CD14-positive monocyte (primary cell): ENCODE measurements around the gene EFCC1. TPM values are rescaled to one million over a fixed set of nuclear protein-coding genes. Genes with fewer than 3 reads are reported as not detected.
A peak's percentile ranks its signal among the peaks of the same experiment; 100 is the strongest.

Experiments used
- DNase-seq, 3 donors: peaks; one replicate each; pipeline ENCODE4 v3.0.0-alpha.2; 2011 to 2022
- H2AFZ ChIP-seq: 2 replicates; pipeline ENCODE4 v1.6.0; 2012; ENCODE audit warnings: mild to moderate bottlenecking, low read depth, low read length, inconsistent platforms; ENCODE audit not compliant: insufficient read depth, poor library complexity, severe bottlenecking
- H3K27ac ChIP-seq, 2 donors: 1 replicate in 1 of 2; 2 replicates in 1 of 2; pipeline ENCODE4 v1.5.1; 2012 to 2013; ENCODE audit warnings: low read length in 2 of 2, control low read depth in 1 of 2, inconsistent platforms in 1 of 2, low read depth in 1 of 2, mild to moderate bottlenecking in 1 of 2
- H3K27me3 ChIP-seq, 2 donors: one replicate each; pipeline versions ENCODE4 v1.6.0 to v1.6.1; 2011 to 2013; ENCODE audit warnings: low read length in 2 of 2; ENCODE audit not compliant: control insufficient read depth in 2 of 2, insufficient read depth in 2 of 2
- H3K36me3 ChIP-seq, 2 donors: replicated peaks in 1 of 2; 1 replicate in 1 of 2; 2 replicates in 1 of 2; pipeline versions ENCODE4 v1.5.1 to v1.6.1; 2012 to 2013; ENCODE audit warnings: low read length in 2 of 2, control low read depth in 1 of 2, inconsistent platforms in 1 of 2, mild to moderate bottlenecking in 1 of 2; ENCODE audit not compliant: insufficient read depth in 2 of 2, control insufficient read depth in 1 of 2
- H3K4me1 ChIP-seq, 2 donors: 1 replicate in 1 of 2; 2 replicates in 1 of 2; pipeline versions ENCODE4 v1.5.1 to v1.6.1; 2012 to 2013; ENCODE audit warnings: low read length in 2 of 2, control low read depth in 1 of 2, inconsistent platforms in 1 of 2, mild to moderate bottlenecking in 1 of 2, moderate library complexity in 1 of 2; ENCODE audit not compliant: insufficient read depth in 2 of 2, control insufficient read depth in 1 of 2
- H3K4me2 ChIP-seq: replicated peaks from 2 replicates; pipeline ENCODE3; 2012; ENCODE audit warnings: low read length, moderate library complexity, mild to moderate bottlenecking; ENCODE audit not compliant: poor library complexity, severe bottlenecking; ENCODE audit errors: extremely low read depth
- H3K4me3 ChIP-seq, 3 experiments: fragments of 200-600 bp in 1 of 3; sonication (generic) in 1 of 3; replicated peaks in 1 of 3; 1 replicate in 2 of 3; 2 replicates in 1 of 3; pipeline ENCODE4 v1.5.1; 2011 to 2013; ENCODE audit warnings: low read length in 3 of 3, mild to moderate bottlenecking in 3 of 3, control low read depth in 2 of 3, low read depth in 2 of 3, inconsistent platforms in 1 of 3, moderate library complexity in 1 of 3
- H3K79me2 ChIP-seq: 2 replicates; pipeline ENCODE4 v1.6.0; 2012; ENCODE audit warnings: mild to moderate bottlenecking, control low read depth, inconsistent platforms, low read length, moderate library complexity; ENCODE audit not compliant: insufficient read depth
- H3K9ac ChIP-seq: 2 replicates; pipeline ENCODE4 v1.6.0; 2017; ENCODE audit warnings: low read length, mild to moderate bottlenecking; ENCODE audit not compliant: insufficient read depth, poor library complexity, severe bottlenecking
- H3K9me3 ChIP-seq, 2 donors: replicated peaks in 1 of 2; 1 replicate in 1 of 2; 2 replicates in 1 of 2; pipeline versions ENCODE4 v1.5.1 to v1.6.1; 2012 to 2013; ENCODE audit warnings: low read length in 2 of 2, control low read depth in 1 of 2; ENCODE audit not compliant: control insufficient read depth in 1 of 2, insufficient read depth in 1 of 2
- H4K20me1 ChIP-seq: 2 replicates; pipeline ENCODE4 v1.6.0; 2012; ENCODE audit warnings: mild to moderate bottlenecking, low read length, control low read depth, moderate library complexity; ENCODE audit not compliant: insufficient read depth
- H3K27ac Mint-ChIP-seq, 7 donors: one replicate each; pipeline ENCODE4 v1.8.0; 2020; ENCODE audit warnings: mild to moderate bottlenecking in 7 of 7, mixed read lengths in 7 of 7, moderate library complexity in 6 of 7, inconsistent platforms in 2 of 7
- H3K27me3 Mint-ChIP-seq, 3 donors: one replicate each; pipeline ENCODE4 v1.8.0; 2021 to 2022; ENCODE audit warnings: low read depth in 3 of 3, mild to moderate bottlenecking in 3 of 3, mixed read lengths in 3 of 3, moderate library complexity in 3 of 3, inconsistent platforms in 1 of 3
- H3K36me3 Mint-ChIP-seq, 2 donors: one replicate each; pipeline ENCODE4 v1.8.0; 2020; ENCODE audit warnings: mixed read lengths in 2 of 2, inconsistent platforms in 1 of 2, mild to moderate bottlenecking in 1 of 2
- H3K4me1 Mint-ChIP-seq: one replicate; pipeline ENCODE4 v1.8.0; 2020; ENCODE audit warnings: mild to moderate bottlenecking, mixed read lengths
- H3K4me3 Mint-ChIP-seq, 2 donors: one replicate each; pipeline ENCODE4 v1.8.0; 2020; ENCODE audit warnings: mild to moderate bottlenecking in 2 of 2, mixed read lengths in 2 of 2, moderate library complexity in 1 of 2
- H3K9me3 Mint-ChIP-seq, 7 donors: one replicate each; pipeline ENCODE4 v1.8.0; 2020 to 2022; ENCODE audit warnings: mixed read lengths in 7 of 7, mild to moderate bottlenecking in 6 of 7, moderate library complexity in 6 of 7, inconsistent platforms in 2 of 7
- WGBS: methylation state at CpG from one replicate; pipeline ENCODE4 v1.1.5; 2013; ENCODE audit warnings: missing lambda C conversion rate; ENCODE audit not compliant: insufficient coverage; 5-methylcytosine and 5-hydroxymethylcytosine counted together
- intact Hi-C, 2 donors: fragments of 100-400 bp; cut with micrococcal nuclease; formaldehyde crosslinking; loops; one replicate each; pipeline versions ENCODE4 v1.15.0 to v1.15.1; 2023
- polyA plus RNA-seq, 3 donors: library from polyadenylated mRNA; depleted of rRNA in 1 of 3; unstranded in 2 of 3; stranded (reverse) in 1 of 3; fragments of 300-500 nt in 2 of 3; fragments of >200 nt in 1 of 3; fragmentation: Illumina TruSeq in 2 of 3; gene quantifications; 1 replicate in 2 of 3; 2 replicates in 1 of 3; pipeline ENCODE4 v1.2.3, GENCODE V29; 2012 to 2021
- TF ChIP-seq, protein P1 (sequence below): fragments of 200-600 bp; IDR thresholded peaks from one replicate; pipeline ENCODE4 v1.8.0; 2022; ENCODE audit warnings: antibody characterized with exemption, mild to moderate bottlenecking

The EFCC1 gene
- polyA plus RNA-seq, 3 donors = 0.11 to 0.15 TPM; not detected in 1

GRCh38 chr3:128999102-128999501 lies 2.0 kb upstream of the EFCC1 start:
- Histone ChIP-seq H3K4me1 (peaks cover 22 to 45% of the 10 kb centered on the region in 2 donors), H4K20me1 (no peaks in the 10 kb centered on the region), H3K9ac (no peak overlapping the region), H3K27me3 (peaks cover 40 to 51% of the 10 kb centered on the region in 2 donors), H3K27ac (no peak overlapping the region), H3K9me3 (peaks cover 3 to 22% of the 10 kb centered on the region in 2 donors), H3K79me2 (no peaks in the 10 kb centered on the region), H3K4me3 (no peak overlapping the region), H3K4me2 (no peak overlapping the region), H2AFZ (no peak overlapping the region), H3K36me3 (no peaks in the 10 kb centered on the region)
- no peak overlapping the region for H3K27ac Mint-ChIP-seq
- H3K27me3 Mint-ChIP-seq = peaks cover 47 to 56% (median 48%) of the 10 kb centered on the region in 3 donors
- intact Hi-C loops = no loop called here
- peaks cover 28% of the 10 kb centered on the region for H3K4me1 Mint-ChIP-seq
- DNase-seq = no peak
- 50% methylated on average over 2 of the region's 5 CpGs for WGBS
- TF ChIP-seq, protein P1, sequence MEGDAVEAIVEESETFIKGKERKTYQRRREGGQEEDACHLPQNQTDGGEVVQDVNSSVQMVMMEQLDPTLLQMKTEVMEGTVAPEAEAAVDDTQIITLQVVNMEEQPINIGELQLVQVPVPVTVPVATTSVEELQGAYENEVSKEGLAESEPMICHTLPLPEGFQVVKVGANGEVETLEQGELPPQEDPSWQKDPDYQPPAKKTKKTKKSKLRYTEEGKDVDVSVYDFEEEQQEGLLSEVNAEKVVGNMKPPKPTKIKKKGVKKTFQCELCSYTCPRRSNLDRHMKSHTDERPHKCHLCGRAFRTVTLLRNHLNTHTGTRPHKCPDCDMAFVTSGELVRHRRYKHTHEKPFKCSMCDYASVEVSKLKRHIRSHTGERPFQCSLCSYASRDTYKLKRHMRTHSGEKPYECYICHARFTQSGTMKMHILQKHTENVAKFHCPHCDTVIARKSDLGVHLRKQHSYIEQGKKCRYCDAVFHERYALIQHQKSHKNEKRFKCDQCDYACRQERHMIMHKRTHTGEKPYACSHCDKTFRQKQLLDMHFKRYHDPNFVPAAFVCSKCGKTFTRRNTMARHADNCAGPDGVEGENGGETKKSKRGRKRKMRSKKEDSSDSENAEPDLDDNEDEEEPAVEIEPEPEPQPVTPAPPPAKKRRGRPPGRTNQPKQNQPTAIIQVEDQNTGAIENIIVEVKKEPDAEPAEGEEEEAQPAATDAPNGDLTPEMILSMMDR = no peak
- peak overlapping the region in 1 of 2 donors; percentile 1 for H3K4me3 Mint-ChIP-seq
- peaks cover 0 to 16% (median 5%) of the 10 kb centered on the region in 7 donors for H3K9me3 Mint-ChIP-seq
- no peaks in the 10 kb centered on the region for H3K36me3 Mint-ChIP-seq

GRCh38 chr3:129000742-129001100 lies 383 bp upstream of the EFCC1 start:
- no peaks in the 10 kb centered on the region for H3K36me3 Mint-ChIP-seq
- H3K27me3 ChIP-seq = peaks cover 43 to 57% of the 10 kb centered on the region in 2 donors
- H3K4me2 ChIP-seq = peak overlapping the region; percentile 48
- peaks cover 0 to 16% (median 5%) of the 10 kb centered on the region in 7 donors for H3K9me3 Mint-ChIP-seq
- TF ChIP-seq, protein P1 = no peak
- no peaks in the 10 kb centered on the region for H4K20me1 ChIP-seq
- no peaks in the 10 kb centered on the region for H3K79me2 ChIP-seq
- peaks cover 3 to 22% of the 10 kb centered on the region in 2 donors for H3K9me3 ChIP-seq
- peak overlapping the region in 1 of 2 donors; percentile 82 for H3K4me3 Mint-ChIP-seq
- no peak overlapping the region for H3K9ac ChIP-seq
- no peaks in the 10 kb centered on the region for H3K36me3 ChIP-seq
- H2AFZ ChIP-seq = peak overlapping the region; percentile 35
- H3K27me3 Mint-ChIP-seq = peaks cover 52 to 63% (median 55%) of the 10 kb centered on the region in 3 donors
- no peak overlapping the region for H3K27ac ChIP-seq
- WGBS = 45% methylated on average over 11 of the region's 15 CpGs
- DNase-seq = no peak
- peaks cover 22% of the 10 kb centered on the region for H3K4me1 Mint-ChIP-seq
- intact Hi-C loops = no loop called here
- H3K4me3 ChIP-seq = peak overlapping the region in 1 of 3 experiments; percentile 43
- H3K27ac Mint-ChIP-seq = peak overlapping the region in 1 of 7 donors; percentile 31
- H3K4me1 ChIP-seq = peaks cover 17 to 38% of the 10 kb centered on the region in 2 donors
